ENCODE results near the gene ZNRF4.

ZNRF4 gene

GRCh38 chr19:5432687-5433086, 22.5 kb upstream of the ZNRF4 start:
- Histone ChIP-seq H3K27ac (no peak overlapping the region), H3K27me3 (replicated peaks) (no peaks in the 10 kb centered on the region), H3K36me3 (replicated peaks) (no peaks in the 10 kb centered on the region), H3K4me3 (ENCODE audit: low read depth, low read length) (no peak overlapping the region)
- TF ChIP-seq, protein P1, sequence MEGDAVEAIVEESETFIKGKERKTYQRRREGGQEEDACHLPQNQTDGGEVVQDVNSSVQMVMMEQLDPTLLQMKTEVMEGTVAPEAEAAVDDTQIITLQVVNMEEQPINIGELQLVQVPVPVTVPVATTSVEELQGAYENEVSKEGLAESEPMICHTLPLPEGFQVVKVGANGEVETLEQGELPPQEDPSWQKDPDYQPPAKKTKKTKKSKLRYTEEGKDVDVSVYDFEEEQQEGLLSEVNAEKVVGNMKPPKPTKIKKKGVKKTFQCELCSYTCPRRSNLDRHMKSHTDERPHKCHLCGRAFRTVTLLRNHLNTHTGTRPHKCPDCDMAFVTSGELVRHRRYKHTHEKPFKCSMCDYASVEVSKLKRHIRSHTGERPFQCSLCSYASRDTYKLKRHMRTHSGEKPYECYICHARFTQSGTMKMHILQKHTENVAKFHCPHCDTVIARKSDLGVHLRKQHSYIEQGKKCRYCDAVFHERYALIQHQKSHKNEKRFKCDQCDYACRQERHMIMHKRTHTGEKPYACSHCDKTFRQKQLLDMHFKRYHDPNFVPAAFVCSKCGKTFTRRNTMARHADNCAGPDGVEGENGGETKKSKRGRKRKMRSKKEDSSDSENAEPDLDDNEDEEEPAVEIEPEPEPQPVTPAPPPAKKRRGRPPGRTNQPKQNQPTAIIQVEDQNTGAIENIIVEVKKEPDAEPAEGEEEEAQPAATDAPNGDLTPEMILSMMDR (IDR thresholded peaks at IDR 0.05; ENCODE audit: low read depth, low read length, missing control alignments) = no peak
- in situ Hi-C loops (cut with HindIII; ENCODE audit: low pct_ligation_motif_present, low sequenced_read_pairs) = no loop called here
- no peak for DNase-seq

DNA sequence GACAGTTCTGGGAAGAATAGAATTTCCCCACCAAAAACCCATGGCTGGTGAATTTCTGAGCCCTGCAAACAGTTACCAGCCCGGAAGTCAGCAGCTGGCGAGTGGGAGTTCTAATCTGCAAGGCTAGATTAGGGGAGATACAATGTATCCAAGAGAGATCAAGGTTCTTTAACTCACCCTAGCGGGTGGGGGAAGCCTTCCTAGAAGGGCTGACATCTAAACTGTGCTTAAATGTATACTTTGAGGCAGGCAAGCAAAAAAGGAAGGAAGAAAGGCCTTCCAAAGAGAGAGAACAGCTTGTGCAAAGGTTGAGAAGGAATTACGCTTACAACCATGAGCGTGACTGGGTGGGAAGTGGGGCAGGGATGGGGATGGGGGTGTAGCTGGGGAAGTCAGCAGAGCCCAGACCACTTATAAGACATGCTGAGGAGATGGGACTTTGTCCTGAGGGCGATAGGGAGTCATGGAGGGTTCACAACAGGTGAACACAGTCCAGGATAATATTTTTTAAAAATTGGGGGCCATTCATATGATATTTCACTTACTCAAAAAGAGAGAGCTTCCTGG, 20.8 kb upstream of the ZNRF4 start:
- DNase-seq = peak; percentile 11
- H3K27me3 ChIP-seq (replicated peaks) = no peaks in the 10 kb centered on the region

DNA sequence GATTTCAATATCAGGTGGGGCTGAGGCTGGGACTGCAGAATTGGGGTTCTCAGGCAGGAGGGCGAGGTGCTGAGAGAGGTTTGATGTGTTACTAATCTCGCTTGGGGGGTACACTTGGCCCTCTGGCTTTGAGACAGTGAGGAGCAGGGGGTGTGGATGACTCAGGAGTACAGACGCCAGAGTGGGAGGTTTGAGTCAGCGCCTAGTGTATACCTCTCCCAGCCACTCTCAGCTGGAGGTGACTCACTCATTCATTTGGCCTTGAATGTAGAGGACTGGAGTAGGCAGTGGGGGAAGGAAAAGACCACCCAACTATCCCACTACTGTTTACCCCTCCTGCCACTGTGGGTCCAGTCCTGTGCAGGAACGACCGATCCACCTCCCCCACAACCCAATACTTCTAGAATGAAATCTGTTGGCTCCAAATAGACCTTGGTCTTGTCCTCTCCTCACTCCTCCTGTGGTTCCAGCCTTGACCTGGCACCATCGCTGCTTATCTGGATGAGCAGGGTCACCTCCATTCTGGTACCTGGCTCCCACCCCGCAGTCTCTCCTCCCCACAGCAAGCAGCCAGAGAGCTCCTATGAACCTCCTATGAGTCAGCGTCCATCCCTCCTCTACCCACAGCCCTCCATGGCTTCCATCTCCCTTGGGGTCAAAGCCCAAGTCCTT, 20.1 kb upstream of the ZNRF4 start:
- no peaks in the 10 kb centered on the region for H3K36me3 ChIP-seq (replicated peaks)
- TF ChIP-seq, protein P1 (IDR thresholded peaks at IDR 0.05; ENCODE audit: low read depth, low read length, missing control alignments) = peak; percentile 18
- no peaks in the 10 kb centered on the region for H3K27me3 ChIP-seq (replicated peaks)
- peak; percentile 92 for DNase-seq
- H3K4me3 ChIP-seq (ENCODE audit: low read depth, low read length) = no peak overlapping the region
- H3K27ac ChIP-seq = peak overlapping the region; percentile 26
- in situ Hi-C loops (cut with HindIII; ENCODE audit: low pct_ligation_motif_present, low sequenced_read_pairs) = no loop called here

More for the DNA sequence above, 20.8 kb upstream of the ZNRF4 start:
- Histone ChIP-seq H3K4me3 (ENCODE audit: low read depth, low read length) (no peak overlapping the region), H3K27ac (peak overlapping the region; percentile 26), H3K36me3 (replicated peaks) (no peaks in the 10 kb centered on the region)
- in situ Hi-C loops (cut with HindIII; ENCODE audit: low pct_ligation_motif_present, low sequenced_read_pairs) = no loop called here
- TF ChIP-seq, protein P1 (IDR thresholded peaks at IDR 0.05; ENCODE audit: low read depth, low read length, missing control alignments) = no peak

GRCh38 chr19:5435642-5436017, 19.6 kb upstream of the ZNRF4 start:
- TF ChIP-seq, protein P1 (IDR thresholded peaks at IDR 0.05; ENCODE audit: low read depth, low read length, missing control alignments) = no peak
- in situ Hi-C loops (cut with HindIII; ENCODE audit: low pct_ligation_motif_present, low sequenced_read_pairs) = no loop called here
- Histone ChIP-seq H3K36me3 (replicated peaks) (no peaks in the 10 kb centered on the region), H3K27me3 (replicated peaks) (no peaks in the 10 kb centered on the region), H3K4me3 (ENCODE audit: low read depth, low read length) (no peak overlapping the region), H3K27ac (no peak overlapping the region)
- no peak for DNase-seq

- no peaks in the 10 kb centered on the region for H3K36me3 ChIP-seq (replicated peaks)
- H3K4me3 ChIP-seq (ENCODE audit: low read depth, low read length) = peak overlapping the region; percentile 40
- peak; percentile 34 for DNase-seq
- TF ChIP-seq, protein P1 (IDR thresholded peaks at IDR 0.05; ENCODE audit: low read depth, low read length, missing control alignments) = no peak
- H3K27me3 ChIP-seq (replicated peaks) = no peaks in the 10 kb centered on the region
- H3K27ac ChIP-seq = no peak overlapping the region
- in situ Hi-C loops (cut with HindIII; ENCODE audit: low pct_ligation_motif_present, low sequenced_read_pairs) = no loop called here
Measured at GRCh38 chr19:5436106-5436947, 18.9 kb upstream of the ZNRF4 start.
